Body of pancreas (tissue), 4 donors: ENCODE results near the gene KIF22. TPM values are rescaled to one million over a fixed set of nuclear protein-coding genes. Genes with fewer than 3 reads are reported as not detected.

Experiments
- ATAC-seq: fragments of 150-250 bp; one replicate; pipeline ENCODE4 v1.9.1; 2016
- DNase-seq, 4 donors: peaks; one replicate each; pipeline ENCODE4 v3.0.0-alpha.2; 2019
- H3K27ac ChIP-seq, 4 donors: fragments of 200-600 bp; sonication (generic); 1 replicate in 3 of 4; 2 replicates in 1 of 4; pipeline versions ENCODE4 v1.5.1 to v1.6.1; 2016 to 2019; ENCODE audit warnings: mild to moderate bottlenecking in 1 of 4, mixed read lengths in 1 of 4, moderate library complexity in 1 of 4
- H3K27me3 ChIP-seq, 2 donors: fragments of 200-600 bp; sonication (generic); one replicate each; pipeline ENCODE4 v1.6.0; 2016; ENCODE audit warnings: mild to moderate bottlenecking in 1 of 2
- H3K36me3 ChIP-seq, 2 donors: fragments of 200-600 bp; sonication (generic); replicated peaks in 1 of 2; 2 replicates each; pipeline ENCODE4 v1.5.1; 2016; ENCODE audit warnings: low read depth in 2 of 2; ENCODE audit not compliant: insufficient read depth in 1 of 2
- H3K4me1 ChIP-seq: fragments of 200-600 bp; sonication (generic); one replicate; pipeline ENCODE4 v1.6.0; 2016
- H3K4me3 ChIP-seq, 2 donors: fragments of 200-600 bp; sonication (generic); 1 replicate in 1 of 2; 2 replicates in 1 of 2; pipeline ENCODE4 v1.5.1; 2016 to 2019
- H3K9me3 ChIP-seq, 3 donors: fragments of 200-600 bp; sonication (generic); 1 replicate in 2 of 3; 2 replicates in 1 of 3; pipeline ENCODE4 v1.5.1; 2016
- POLR2A ChIP-seq, 3 donors: fragments of 450-650 bp; IDR thresholded peaks; one replicate each; pipeline ENCODE4 v1.6.1; 2016; ENCODE audit warnings: antibody characterized with exemption in 3 of 3, mild to moderate bottlenecking in 2 of 3
- WGBS, 2 donors: methylation state at CpG; one replicate each; pipeline ENCODE4 v1.1.5; 2017; 5-methylcytosine and 5-hydroxymethylcytosine counted together
- intact Hi-C: fragments of 100-400 bp; cut with DNase I; formaldehyde crosslinking; loops from one replicate; pipeline ENCODE4 v1.15.1; 2023
- total RNA-seq, 2 donors: library from RNA; depleted of rRNA; stranded (reverse); fragments of >200 nt; gene quantifications; one replicate each; pipeline ENCODE4 v1.1.0, GENCODE V29; 2016
- TF ChIP-seq, protein P1 (sequence below), 7 experiments: fragments of 450-650 bp in 4 of 7; fragments of 200-600 bp in 3 of 7; sonication (generic) in 3 of 7; IDR thresholded peaks; one replicate each; pipeline ENCODE4 v1.5.1; 2016 to 2019; ENCODE audit warnings: antibody characterized with exemption in 7 of 7

Gene KIF22
- total RNA-seq, 2 donors from 2014 or later: 8.9 to 13.7 TPM

DNA sequence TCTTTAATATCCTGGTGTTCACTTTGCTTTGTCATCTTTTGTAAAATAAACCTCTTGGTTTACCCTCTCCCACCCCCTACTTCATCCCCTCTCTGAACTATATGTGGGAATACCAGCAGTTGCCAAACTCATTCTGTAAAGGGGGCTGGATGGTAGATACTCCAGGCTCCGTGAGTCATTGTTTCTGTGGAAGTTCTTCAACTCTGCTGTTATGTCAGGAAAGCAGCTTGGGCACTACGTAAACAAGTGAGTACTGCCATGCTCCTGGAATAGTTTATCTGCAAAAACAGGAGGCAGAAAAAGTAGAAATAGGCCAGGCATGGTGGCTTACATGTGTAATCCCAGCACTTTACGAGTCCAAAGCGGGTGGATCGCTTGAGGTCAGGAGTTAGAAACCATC is 47.3 kb downstream of the KIF22 start:
- ATAC-seq (no peak), DNase-seq (no peak)
- no peak for TF ChIP-seq POLR2A (IDR thresholded peaks at IDR 0.05)
- TF ChIP-seq, protein P1, sequence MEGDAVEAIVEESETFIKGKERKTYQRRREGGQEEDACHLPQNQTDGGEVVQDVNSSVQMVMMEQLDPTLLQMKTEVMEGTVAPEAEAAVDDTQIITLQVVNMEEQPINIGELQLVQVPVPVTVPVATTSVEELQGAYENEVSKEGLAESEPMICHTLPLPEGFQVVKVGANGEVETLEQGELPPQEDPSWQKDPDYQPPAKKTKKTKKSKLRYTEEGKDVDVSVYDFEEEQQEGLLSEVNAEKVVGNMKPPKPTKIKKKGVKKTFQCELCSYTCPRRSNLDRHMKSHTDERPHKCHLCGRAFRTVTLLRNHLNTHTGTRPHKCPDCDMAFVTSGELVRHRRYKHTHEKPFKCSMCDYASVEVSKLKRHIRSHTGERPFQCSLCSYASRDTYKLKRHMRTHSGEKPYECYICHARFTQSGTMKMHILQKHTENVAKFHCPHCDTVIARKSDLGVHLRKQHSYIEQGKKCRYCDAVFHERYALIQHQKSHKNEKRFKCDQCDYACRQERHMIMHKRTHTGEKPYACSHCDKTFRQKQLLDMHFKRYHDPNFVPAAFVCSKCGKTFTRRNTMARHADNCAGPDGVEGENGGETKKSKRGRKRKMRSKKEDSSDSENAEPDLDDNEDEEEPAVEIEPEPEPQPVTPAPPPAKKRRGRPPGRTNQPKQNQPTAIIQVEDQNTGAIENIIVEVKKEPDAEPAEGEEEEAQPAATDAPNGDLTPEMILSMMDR (IDR thresholded peaks at IDR 0.05): no peak
- no peaks in the 10 kb centered on the region for H3K9me3 ChIP-seq
- no peak overlapping the region for H3K27ac ChIP-seq
- no peaks in the 10 kb centered on the region for H3K27me3 ChIP-seq
- H3K4me3 ChIP-seq: no peak overlapping the region
- H3K4me1 ChIP-seq: no peaks in the 10 kb centered on the region
- WGBS, 2 donors: 96 to 98% methylated on average over 5 of the region's 5 CpGs
- intact Hi-C loops: no loop called here
- peaks cover 24 to 51% of the 10 kb centered on the region in 2 donors for H3K36me3 ChIP-seq

DNA sequence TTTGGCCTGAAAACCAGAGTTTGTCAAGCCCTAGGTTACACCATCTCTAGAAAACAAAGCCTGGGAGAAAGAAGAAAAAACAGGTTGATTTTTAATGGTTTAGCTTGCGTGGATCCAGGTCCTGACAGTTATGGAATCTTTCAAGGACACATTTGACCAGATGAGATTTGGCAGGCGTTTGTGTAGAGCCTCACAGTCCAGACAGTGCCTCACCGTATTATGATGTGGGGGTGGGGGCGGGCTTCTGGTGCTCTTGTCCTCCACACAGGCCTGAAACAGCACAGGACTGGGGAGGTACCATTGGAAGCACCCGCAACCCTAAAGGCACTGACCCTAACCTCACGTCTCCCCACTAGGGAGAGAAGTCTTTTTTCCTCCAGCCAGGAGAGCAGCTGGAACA is 49.3 kb downstream of the KIF22 start:
- intact Hi-C loops: no loop called here
- H3K36me3 ChIP-seq: peaks cover 23 to 49% of the 10 kb centered on the region in 2 donors

DNA sequence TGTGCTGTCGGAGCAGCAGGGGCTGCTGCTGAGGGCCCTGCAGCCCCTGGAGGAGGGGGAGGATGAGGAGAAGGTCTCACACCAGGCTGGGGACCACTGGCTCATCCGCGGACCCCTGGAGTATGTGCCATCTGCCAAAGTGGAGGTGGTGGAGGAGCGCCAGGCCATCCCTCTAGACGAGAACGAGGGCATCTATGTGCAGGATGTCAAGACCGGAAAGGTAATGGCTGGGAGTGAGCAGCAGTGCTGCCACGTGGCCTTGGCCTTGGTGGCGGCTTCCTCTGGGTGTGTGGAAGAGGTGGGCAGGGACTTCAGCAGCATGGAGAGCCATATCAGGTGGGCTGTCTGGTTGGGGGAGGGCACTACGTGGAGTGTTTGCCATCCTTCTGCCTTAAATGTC is 49.7 kb downstream of the KIF22 start:
- DNase-seq (no peak), ATAC-seq (no peak)

More for the DNA sequence above, 49.3 kb downstream of the KIF22 start:
- Histone ChIP-seq H3K9me3 (no peaks in the 10 kb centered on the region), H3K4me3 (no peak overlapping the region), H3K27ac (no peak overlapping the region), H3K27me3 (no peaks in the 10 kb centered on the region), H3K4me1 (no peaks in the 10 kb centered on the region)
- DNase-seq: no peak
- WGBS, 2 donors: 78 to 91% methylated on average over 3 to 6 of the region's 6 CpGs
- TF ChIP-seq, protein P1 (IDR thresholded peaks at IDR 0.05): no peak
- TF ChIP-seq POLR2A (IDR thresholded peaks at IDR 0.05): no peak
- ATAC-seq: no peak

DNA sequence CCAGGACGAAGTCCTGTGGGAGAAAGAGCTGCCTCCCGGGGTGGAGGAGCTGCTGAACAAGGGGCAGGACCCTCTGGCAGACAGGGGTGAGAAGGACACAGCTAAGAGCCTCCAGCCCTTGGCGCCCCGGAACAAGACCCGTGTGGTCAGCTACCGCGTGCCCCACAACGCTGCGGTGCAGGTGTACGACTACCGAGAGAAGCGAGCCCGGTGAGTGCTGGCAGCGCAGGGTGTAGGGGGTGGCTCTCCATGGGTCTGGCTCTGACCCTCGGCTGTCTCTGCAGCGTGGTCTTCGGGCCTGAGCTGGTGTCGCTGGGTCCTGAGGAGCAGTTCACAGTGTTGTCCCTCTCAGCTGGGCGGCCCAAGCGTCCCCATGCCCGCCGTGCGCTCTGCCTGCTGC is 51.1 kb downstream of the KIF22 start:
- intact Hi-C loops: no loop called here
- no peaks in the 10 kb centered on the region for H3K4me1 ChIP-seq
- ATAC-seq: no peak
- TF ChIP-seq, protein P1 (IDR thresholded peaks at IDR 0.05): no peak
- TF ChIP-seq POLR2A (IDR thresholded peaks at IDR 0.05): no peak
- no peak for DNase-seq
- no peaks in the 10 kb centered on the region for H3K9me3 ChIP-seq
- peaks cover 22 to 52% of the 10 kb centered on the region in 2 donors for H3K36me3 ChIP-seq
- H3K27ac ChIP-seq: no peak overlapping the region
- WGBS, 2 donors: 91 to 94% methylated on average over 20 to 23 of the region's 23 CpGs
- H3K4me3 ChIP-seq: no peak overlapping the region
- no peaks in the 10 kb centered on the region for H3K27me3 ChIP-seq

More for the DNA sequence above, 49.7 kb downstream of the KIF22 start:
- Histone ChIP-seq H3K27me3 (no peaks in the 10 kb centered on the region), H3K27ac (no peak overlapping the region), H3K9me3 (no peaks in the 10 kb centered on the region), H3K36me3 (peaks cover 20 to 48% of the 10 kb centered on the region in 2 donors), H3K4me1 (no peaks in the 10 kb centered on the region), H3K4me3 (no peak overlapping the region)
- WGBS, 2 donors: 71 to 84% methylated on average over 7 to 10 of the region's 10 CpGs
- intact Hi-C loops: no loop called here
- TF ChIP-seq, protein P1 (IDR thresholded peaks at IDR 0.05): no peak
- no peak for TF ChIP-seq POLR2A (IDR thresholded peaks at IDR 0.05)

DNA sequence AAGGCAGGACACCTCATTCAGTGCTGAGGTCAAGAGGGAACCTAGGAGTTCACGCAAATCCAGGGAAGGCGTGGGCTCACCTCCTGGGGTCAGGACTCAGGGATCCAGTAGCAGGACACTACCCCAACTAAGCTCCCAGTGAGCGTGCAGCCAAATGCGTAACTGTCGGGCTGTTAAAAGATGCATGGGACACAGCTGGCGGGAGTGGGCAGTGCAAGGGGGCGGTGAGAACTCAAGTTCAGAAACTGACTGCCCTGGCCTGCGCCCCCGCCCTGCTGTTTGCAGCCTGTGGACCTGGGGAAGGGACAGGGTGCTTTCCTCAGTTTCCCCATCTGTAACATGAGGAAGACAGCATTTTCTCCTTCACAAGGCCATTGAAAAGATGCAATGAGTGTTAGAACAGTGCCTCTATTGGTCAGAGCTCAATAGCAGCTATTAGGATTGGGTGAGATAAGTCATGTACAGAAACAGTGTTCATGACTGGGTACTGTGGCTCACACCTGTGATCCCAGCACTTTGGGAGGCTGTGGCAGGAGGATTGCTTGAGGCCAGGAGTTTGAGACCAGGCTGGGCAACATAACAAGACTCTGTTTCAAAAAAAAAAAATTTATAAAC is 52.3 kb downstream of the KIF22 start:
- Histone ChIP-seq H3K4me1 (no peaks in the 10 kb centered on the region), H3K27me3 (no peaks in the 10 kb centered on the region), H3K9me3 (no peaks in the 10 kb centered on the region), H3K27ac (no peak overlapping the region), H3K4me3 (no peak overlapping the region), H3K36me3 (peaks cover 21 to 48% of the 10 kb centered on the region in 2 donors)
- intact Hi-C loops: no loop called here
- TF ChIP-seq, protein P1 (IDR thresholded peaks at IDR 0.05): no peak
- TF ChIP-seq POLR2A (IDR thresholded peaks at IDR 0.05): no peak
- no peak for ATAC-seq
- DNase-seq: no peak
- WGBS, 2 donors: 95 to 98% methylated on average over 9 of the region's 9 CpGs
